Sigmoid colon (tissue), 4 donors: Measurements from ENCODE around the gene ANKRD10.

Source experiments
- POLR2AphosphoS5 ChIP-seq, 4 donors: sonication (generic); formaldehyde crosslinking; IDR thresholded peaks; one replicate each; pipeline ENCODE4 v1.6.1; 2017; ENCODE audit warnings: antibody characterized with exemption in 4 of 4
- TF ChIP-seq, protein P1 (sequence below), 4 experiments: fragments of 450-650 bp in 3 of 4; fragments of 200-600 bp in 1 of 4; IDR thresholded peaks; one replicate each; pipeline ENCODE4 v1.5.1; 2016 to 2019; ENCODE audit warnings: antibody characterized with exemption in 4 of 4, mild to moderate bottlenecking in 3 of 4, moderate library complexity in 2 of 4

DNA sequence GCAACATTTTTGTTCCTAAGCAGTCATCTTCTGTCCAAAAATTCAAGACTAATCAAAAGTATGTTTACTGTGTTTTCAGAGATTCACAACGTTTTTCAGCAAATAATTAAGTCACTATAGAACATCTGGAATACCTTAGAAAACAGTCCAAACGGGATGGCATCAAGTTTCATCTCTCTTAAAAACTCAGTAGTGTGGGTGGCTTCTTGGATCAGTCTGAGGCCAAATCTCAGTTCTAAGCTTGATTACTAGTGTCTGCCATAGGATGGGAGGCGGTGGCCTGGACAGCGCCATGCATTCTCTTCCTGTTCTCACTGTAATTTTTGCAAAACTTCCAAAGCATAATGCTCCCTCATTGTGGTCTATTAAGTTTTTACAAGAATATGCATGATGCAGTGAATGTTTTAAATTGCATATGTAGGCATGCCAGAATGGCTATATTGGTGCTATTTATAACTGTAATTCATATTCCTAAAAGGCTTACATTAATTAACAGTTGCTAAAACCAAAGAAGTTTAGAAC lies 37.1 kb downstream of the ANKRD10 start:
- no peak for TF ChIP-seq POLR2AphosphoS5 (IDR thresholded peaks at IDR 0.05)
- TF ChIP-seq, protein P1, sequence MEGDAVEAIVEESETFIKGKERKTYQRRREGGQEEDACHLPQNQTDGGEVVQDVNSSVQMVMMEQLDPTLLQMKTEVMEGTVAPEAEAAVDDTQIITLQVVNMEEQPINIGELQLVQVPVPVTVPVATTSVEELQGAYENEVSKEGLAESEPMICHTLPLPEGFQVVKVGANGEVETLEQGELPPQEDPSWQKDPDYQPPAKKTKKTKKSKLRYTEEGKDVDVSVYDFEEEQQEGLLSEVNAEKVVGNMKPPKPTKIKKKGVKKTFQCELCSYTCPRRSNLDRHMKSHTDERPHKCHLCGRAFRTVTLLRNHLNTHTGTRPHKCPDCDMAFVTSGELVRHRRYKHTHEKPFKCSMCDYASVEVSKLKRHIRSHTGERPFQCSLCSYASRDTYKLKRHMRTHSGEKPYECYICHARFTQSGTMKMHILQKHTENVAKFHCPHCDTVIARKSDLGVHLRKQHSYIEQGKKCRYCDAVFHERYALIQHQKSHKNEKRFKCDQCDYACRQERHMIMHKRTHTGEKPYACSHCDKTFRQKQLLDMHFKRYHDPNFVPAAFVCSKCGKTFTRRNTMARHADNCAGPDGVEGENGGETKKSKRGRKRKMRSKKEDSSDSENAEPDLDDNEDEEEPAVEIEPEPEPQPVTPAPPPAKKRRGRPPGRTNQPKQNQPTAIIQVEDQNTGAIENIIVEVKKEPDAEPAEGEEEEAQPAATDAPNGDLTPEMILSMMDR (IDR thresholded peaks at IDR 0.05) = no peak
